ENCODE results near the gene CNIH3. TPM values are rescaled to one million over a fixed set of nuclear protein-coding genes. Genes with fewer than 3 reads are reported as not detected.
"Not testable (repeated sequence)": the region's sequence is repeated elsewhere in the genome, so short reads cannot be mapped to it uniquely, and the experiment has no call there.

CNIH3 gene
- total RNA-seq, 1 donor from 2014 or later: 0.53 TPM

- DNase-seq (ENCODE audit: low read depth) (no peak), FAIRE-seq (no peak)
- H3K36me3 ChIP-seq (ENCODE audit: control insufficient read depth, insufficient read depth, low read length): no peaks in the 10 kb centered on the region
- no peak for TF ChIP-seq CTCF (IDR thresholded peaks at IDR 0.05; ENCODE audit: insufficient read depth, low read length, severe bottlenecking)
- H3K4me3 ChIP-seq (ENCODE audit: low read depth, low read length): no peak overlapping the region
- peaks cover 1% of the 10 kb centered on the region for H3K27me3 ChIP-seq (ENCODE audit: control insufficient read depth, insufficient read depth, low read length)
Observed at GRCh38 chr1:224683936-224684335, 67.8 kb downstream of the CNIH3 start.

DNA sequence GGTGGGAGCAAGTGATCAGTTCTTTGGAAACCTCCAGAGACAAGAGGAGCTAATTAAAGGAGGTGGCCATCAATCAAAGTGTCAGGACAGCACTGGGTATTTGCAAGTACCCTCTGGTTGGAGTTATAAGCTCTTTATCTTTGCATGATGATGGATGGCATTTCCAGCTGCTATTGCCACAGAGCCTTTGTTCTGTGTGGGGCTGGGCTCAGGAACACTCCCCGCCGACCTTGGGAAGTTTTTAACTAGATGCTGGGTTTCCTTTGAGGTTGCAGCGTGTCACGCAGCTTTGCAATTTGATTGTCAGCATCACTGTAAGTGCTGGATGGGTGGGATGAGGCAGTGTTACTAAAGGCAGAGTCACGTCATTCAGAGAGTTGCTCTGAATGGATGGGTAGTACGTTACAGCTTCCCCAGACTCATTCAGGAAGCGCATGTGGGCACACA lies 68.9 kb downstream of the CNIH3 start:
- Histone ChIP-seq H3K36me3 (ENCODE audit: control insufficient read depth, insufficient read depth, low read length) (no peaks in the 10 kb centered on the region), H3K4me3 (ENCODE audit: low read depth, low read length) (no peak overlapping the region), H3K27me3 (ENCODE audit: control insufficient read depth, insufficient read depth, low read length) (peaks cover 1% of the 10 kb centered on the region)
- FAIRE-seq (no peak), DNase-seq (ENCODE audit: low read depth) (no peak)
- TF ChIP-seq CTCF (IDR thresholded peaks at IDR 0.05; ENCODE audit: insufficient read depth, low read length, severe bottlenecking): no peak

- H3K4me3 ChIP-seq (ENCODE audit: low read depth, low read length); FAIRE-seq; DNase-seq (ENCODE audit: low read depth); H3K27me3 ChIP-seq (ENCODE audit: control insufficient read depth, insufficient read depth, low read length); H3K36me3 ChIP-seq (ENCODE audit: control insufficient read depth, insufficient read depth, low read length): not testable (repeated sequence)
Observed at GRCh38 chr1:224686140-224686539, 70.0 kb downstream of the CNIH3 start.

- H3K27me3 ChIP-seq (ENCODE audit: control insufficient read depth, insufficient read depth, low read length): no peaks in the 10 kb centered on the region
- H3K36me3 ChIP-seq (ENCODE audit: control insufficient read depth, insufficient read depth, low read length): no peaks in the 10 kb centered on the region
- H3K4me3 ChIP-seq (ENCODE audit: low read depth, low read length): no peak overlapping the region
- no peak for TF ChIP-seq CTCF (IDR thresholded peaks at IDR 0.05; ENCODE audit: insufficient read depth, low read length, severe bottlenecking)
- no peak for DNase-seq (ENCODE audit: low read depth)
- FAIRE-seq: no peak
Observed at GRCh38 chr1:224687465-224687864, 71.3 kb downstream of the CNIH3 start.

GRCh38 chr1:224689374-224689773 lies 73.3 kb downstream of the CNIH3 start:
- TF ChIP-seq CTCF (IDR thresholded peaks at IDR 0.05; ENCODE audit: insufficient read depth, low read length, severe bottlenecking): no peak
- FAIRE-seq: no peak

GRCh38 chr1:224690576-224690975 lies 74.5 kb downstream of the CNIH3 start:
- Histone ChIP-seq H3K4me3 (ENCODE audit: low read depth, low read length) (no peak overlapping the region), H3K36me3 (ENCODE audit: control insufficient read depth, insufficient read depth, low read length) (no peaks in the 10 kb centered on the region), H3K27me3 (ENCODE audit: control insufficient read depth, insufficient read depth, low read length) (no peaks in the 10 kb centered on the region)
- FAIRE-seq (no peak), DNase-seq (ENCODE audit: low read depth) (no peak)
- no peak for TF ChIP-seq CTCF (IDR thresholded peaks at IDR 0.05; ENCODE audit: insufficient read depth, low read length, severe bottlenecking)

More at GRCh38 chr1:224689374-224689773, 73.3 kb downstream of the CNIH3 start:
- Histone ChIP-seq H3K4me3 (ENCODE audit: low read depth, low read length) (no peak overlapping the region), H3K27me3 (ENCODE audit: control insufficient read depth, insufficient read depth, low read length) (no peaks in the 10 kb centered on the region), H3K36me3 (ENCODE audit: control insufficient read depth, insufficient read depth, low read length) (no peaks in the 10 kb centered on the region)
- DNase-seq (ENCODE audit: low read depth): no peak
